NCI-H2081 treated with DMSO at 0.1 percent for 48 hours (cell line): ENCODE data around the gene NUP37.
A peak's percentile ranks its signal among the peaks of the same experiment; 100 is the strongest.
"Not testable (repeated sequence)": the region's sequence is repeated elsewhere in the genome, so short reads cannot be mapped to it uniquely, and the experiment has no call there.

Source experiments
- DNase-seq: peaks from one replicate; lab custom pipeline; 2025; lab: John Stamatoyannopoulos, UW

NUP37 gene

DNA sequence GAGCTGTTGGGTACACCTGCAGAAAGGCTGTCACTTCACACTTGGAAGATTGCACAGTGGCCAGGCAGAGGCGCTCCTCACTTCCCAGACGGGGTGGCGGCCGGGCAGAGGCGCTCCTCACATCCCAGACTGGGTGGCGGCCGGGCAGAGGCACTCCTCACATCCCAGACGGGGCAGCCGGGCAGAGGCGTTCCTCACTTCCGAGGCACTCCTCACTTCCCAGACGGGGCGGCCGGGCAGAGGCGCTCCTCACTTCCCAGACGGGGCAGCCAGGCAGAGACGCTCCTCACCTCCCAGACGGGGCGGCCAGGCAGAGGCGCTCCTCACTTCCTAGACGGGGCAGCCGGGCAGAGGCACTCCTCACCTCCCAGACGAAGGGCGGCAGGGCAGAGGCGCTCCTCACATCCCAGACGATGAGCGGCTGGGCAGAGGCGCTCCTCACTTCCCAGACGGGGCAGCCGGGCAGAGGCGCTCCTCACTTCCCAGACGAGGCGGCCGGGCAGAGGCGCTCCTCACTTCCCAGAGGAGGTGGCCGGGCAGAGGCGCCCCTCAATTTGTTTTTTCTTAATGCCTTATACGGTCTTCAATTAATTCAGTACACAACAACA is 30.6 kb downstream of the NUP37 start:
- not testable (repeated sequence) for DNase-seq

DNA sequence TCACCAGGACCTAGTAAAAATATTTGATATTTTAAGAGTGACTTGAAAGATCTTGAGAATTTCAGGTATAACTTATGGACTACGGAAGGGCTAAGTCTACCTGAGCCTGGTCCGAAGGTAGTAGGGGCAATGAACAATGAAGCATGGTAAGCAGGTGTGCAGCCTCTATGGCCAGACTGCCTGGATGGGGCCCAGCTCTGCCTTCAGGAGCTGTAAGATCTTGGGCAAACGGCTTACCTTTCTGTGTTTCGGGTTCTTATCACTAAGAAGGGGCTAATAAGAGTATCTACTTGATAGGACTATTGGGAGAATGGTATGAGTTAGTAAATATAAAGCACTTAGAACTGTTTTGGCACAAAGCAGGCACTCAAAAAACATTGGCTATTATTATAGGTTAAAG is 39.1 kb downstream of the NUP37 start:
- DNase-seq: no peak

DNA sequence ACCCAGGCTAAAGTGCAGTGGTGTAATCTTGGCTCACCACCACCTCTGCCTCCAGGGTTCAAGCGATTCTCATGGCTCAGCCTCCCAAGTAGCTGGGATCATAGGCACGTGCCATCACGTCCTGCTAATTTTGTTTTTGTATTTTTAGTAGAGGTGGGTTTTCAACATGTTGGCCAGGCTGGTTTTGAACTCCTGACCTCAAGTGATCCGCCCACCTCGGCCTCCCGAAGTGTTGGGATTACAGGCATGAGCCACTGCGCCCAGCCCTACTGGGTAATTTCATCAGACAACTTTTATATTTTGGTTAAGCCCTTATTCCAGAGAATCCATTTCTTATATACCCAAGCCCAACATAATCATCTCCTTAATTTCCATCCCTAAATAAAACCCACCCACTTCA is 47.8 kb downstream of the NUP37 start:
- not testable (repeated sequence) for DNase-seq

DNA sequence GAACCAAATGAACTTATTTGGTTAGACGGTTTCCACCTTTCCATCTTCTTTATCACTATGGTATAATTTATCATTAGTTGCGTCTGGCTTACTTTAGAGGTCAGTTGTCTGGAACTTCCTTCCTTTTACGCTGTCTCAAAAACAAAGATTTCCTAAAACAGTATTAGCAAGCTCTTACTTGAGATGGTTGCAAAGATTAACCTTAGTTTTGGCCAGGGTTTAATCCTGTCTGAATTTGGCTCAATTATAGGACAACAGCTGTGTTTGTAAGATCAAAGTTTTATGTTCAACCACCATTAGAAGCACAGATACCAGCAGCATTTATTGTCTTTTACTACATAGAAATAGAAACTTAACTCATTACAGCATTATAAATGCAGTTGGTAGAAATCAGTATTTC is 50.2 kb downstream of the NUP37 start:
- DNase-seq: no peak

DNA sequence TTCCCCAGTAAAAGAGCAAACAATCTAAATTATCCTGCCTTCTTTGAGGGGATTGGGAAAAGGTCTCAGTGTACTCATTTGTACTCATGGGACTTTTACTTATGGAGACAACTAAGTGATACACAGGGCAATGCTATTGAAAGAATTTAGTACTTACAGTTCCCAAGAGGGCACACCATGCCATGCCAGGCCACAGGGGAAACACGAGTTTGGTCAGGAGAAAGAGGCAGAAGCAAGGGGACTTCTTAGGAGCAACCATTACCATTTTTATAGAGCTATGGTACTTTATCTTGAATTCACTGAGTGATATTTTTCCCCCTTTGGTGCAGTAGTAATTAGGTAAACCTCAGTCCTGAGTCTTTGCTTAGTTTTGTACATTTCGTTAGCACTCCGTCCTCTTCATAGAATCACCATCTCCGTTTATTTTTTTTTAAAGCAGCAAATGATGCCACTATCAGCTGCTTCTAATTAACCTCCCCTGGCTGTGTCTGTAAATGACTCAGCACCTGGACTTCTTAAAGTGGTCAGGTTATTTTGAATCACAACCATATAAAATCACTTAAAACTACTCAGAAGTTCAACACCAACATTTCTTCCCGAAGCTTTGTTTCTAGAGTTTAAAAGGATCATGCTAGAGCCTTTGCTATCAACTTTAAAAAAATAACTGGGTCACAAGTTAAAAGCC is 52.2 kb downstream of the NUP37 start:
- no peak for DNase-seq

DNA sequence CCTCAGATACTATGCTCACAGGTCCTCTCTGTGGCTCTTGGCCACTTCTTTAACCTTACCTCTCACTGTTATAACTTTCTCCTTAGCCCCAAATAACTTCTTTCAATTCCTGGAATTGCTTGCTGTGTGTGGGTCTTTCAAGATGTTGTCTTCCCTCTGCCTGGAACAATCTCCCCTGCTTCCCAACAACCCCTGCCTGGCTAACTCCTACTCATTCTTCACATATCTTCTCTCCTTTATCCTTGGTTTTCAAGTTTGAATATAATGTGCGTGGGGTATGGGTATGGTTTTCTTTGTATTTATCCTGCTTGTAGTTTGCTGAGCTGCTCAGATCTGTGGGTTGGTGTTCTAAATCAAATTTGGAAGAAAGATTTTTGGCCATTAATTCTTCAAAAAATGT is 55.4 kb downstream of the NUP37 start:
- no peak for DNase-seq

DNA sequence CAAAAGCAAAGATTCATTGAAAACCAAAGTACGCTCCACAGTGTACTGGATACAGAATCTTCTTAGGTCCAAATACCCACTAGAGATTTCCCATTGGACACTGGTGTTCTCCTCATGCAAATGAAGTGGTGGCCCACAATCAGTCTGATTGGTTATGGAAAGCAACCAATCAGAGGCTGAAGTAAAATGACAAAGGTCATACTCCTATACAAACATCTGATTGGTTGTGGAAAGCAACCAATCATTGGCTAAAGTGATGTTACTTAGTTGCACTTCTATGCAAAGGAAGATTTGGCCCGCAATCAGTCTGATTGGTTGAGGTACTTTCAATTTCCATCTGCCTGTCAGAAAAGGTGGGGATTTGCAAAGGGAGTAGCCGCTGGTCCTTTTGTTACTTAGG is 56.8 kb downstream of the NUP37 start:
- no peak for DNase-seq

DNA sequence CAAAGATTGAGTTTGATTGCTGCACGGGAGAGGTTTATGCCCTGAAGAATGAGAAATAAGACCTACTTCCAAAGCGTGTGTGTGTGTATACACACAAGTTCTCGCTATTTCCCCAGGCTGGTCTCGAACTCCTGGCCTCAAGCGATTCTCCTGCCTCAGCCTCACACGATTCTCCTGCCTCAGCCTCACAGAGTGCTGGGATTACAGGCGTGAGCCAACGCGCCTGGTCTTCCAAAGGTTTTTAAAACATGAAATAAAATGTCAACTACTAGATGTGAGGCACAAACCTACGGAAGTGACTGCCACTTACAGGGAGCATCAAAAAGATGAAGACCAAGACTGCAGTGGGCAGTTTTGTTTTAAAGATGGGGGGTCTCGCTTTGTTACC is 57.5 kb downstream of the NUP37 start:
- no peak for DNase-seq

DNA sequence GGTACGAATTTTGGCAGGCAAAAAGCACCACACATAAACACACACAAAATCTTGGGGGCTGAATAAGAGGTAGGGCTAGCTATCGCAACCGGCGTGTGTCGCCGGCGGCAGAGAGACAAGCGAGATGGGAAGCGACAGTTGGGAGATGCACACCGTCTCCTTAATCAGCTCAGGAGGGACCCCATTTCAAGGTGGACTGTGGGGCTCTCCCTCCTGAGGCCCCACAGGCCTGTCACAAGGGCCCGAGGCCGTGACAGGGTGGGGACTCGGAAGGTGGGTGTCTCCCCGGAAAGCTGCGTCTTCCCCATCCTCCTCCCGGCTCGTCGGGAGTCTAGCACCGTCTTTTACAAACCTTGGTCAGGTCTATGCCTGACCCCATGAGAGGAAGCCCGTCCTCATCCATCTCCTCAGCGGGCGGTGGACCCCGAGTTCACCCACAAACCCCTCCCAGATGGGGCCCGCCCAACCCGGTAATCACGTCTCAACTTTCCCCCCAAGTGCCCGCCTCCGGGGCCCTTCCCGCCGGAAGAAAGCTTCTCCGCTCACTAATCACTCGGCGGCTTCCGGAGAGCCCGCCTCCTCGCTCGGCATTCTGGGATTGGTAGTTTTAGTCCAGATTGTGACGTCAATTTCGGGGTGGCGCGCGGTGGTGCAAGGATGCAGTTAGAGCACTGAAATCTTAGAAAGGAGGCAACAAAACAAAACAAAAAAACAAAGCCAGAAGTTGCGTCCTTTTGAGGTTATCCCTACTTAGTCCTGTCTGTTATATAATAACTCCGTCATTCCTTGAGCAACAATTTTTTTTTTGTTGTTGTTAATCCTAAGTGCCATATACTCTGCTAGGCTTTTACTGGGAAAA is 58.1 kb downstream of the NUP37 start, which contains the start of gene WASHC3:
Gene WASHC3 (minus strand): TSS at position 432 of the 859 bp plus-strand sequence. CDS start 29 bp downstream, at position 403.
- peak; percentile 51 for DNase-seq

DNA sequence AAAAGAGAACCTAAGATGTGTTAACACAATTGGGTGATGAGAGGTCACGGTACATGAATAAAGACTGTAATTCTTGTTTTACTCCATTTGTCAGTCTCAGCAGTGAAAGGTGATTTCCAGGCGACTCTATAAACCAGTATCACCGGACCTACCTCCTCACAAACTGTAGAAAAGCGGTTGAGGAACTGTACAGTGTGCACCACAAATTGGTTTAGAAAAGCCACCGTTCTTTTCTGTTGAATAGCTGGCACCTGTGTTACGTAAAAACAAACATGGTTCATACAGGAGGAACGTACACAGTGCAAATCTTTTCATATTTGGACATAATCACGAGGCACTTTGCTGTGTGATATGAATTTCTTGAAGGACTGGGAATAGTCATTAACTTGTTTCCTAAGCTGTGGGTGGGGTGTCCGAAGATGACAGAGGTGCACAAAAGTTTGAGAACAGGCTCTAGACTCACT is 58.8 kb downstream of the NUP37 start:
- DNase-seq: no peak

DNA sequence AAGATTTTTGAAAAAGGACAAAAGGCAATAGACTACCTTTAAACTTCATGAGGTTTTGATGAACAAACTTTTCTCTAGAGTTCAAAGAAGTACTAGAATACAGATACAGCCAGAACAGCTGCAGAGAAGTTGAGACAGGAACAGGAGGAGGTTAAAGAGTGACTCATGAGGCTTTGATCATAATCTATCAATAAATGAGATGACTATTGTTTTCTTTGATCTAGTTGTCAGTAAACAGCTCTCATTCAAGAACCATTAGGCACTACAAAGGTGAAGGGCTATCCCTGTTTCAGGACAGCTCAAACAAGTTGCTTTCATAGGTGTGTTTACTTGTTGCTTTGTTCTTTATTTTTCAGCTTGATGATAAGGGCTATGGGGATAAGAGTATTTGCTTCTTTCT is 60.6 kb downstream of the NUP37 start:
- no peak for DNase-seq

DNA sequence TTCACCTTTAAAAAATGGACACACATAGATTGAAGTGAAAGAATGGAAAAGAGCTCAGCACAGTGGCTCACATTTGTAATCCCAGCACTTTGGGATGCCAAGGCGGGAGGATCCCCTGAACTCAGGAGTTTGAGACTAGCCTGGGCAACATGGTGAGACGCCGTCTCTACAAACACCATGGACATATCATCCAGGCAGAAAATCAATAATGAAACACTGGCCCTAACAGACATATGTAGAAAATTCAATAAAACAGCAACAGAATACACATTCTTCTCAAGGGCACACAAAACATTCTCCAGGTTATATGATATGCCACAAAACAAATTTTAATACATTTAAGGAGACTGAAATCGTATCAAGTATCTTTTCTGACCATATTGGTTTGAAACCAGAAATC is 65.6 kb downstream of the NUP37 start:
- DNase-seq: no peak

DNA sequence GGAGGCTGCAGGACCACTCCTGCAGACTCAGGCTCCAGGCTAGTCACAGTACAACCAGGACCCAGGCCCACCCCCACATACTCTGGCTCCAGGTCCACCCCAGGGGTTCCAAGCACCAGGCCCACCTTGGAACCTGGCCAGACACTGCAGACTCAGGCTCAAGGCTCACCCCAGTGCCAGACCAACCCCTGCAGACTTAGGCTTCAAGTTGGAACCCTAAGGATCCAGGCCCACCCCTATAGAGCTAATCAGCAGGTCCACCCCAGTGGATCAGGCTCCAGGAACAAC is 66.9 kb downstream of the NUP37 start:
- DNase-seq: no peak

DNA sequence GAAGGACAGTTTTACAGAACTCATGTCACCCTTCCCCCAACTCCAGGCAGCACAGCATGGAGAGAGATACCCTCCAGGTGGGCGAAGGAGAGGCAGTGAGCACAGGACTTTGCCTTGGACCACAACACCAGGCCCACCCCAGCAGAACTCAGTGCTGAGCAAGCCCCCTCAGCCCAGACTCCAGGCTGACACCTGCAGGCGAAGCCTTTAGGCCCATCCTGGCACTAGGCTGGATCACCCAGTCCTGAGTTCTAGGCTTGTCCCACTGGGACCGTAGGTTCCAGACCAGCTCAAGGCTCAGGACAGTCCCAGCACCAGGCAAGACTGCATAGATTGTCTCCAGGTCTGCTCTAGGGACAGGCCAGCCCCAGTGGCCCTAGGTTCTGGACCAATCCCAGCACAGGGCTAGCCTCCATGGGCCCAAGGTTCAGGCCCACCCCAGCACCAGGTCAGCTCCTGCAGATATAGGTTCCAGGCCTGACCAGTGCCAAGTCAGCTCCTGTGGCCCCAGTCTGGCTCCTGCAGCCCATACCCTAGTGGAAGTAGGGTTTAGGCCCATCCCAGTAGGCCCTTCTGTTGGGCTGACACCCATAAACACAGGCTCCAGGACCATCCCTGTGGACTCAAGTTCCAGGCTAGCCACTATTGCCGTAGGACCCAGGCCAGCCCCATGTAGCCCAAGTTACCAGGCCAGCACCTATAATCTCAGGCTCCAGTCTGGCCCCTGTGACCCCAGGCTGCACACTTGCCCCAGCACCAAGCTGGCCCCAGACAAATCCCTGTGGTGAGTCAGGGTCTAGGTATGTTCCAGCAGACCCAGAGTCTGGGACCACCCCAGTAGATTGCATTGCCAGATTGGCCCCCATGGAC is 67.5 kb downstream of the NUP37 start:
- no peak for DNase-seq

DNA sequence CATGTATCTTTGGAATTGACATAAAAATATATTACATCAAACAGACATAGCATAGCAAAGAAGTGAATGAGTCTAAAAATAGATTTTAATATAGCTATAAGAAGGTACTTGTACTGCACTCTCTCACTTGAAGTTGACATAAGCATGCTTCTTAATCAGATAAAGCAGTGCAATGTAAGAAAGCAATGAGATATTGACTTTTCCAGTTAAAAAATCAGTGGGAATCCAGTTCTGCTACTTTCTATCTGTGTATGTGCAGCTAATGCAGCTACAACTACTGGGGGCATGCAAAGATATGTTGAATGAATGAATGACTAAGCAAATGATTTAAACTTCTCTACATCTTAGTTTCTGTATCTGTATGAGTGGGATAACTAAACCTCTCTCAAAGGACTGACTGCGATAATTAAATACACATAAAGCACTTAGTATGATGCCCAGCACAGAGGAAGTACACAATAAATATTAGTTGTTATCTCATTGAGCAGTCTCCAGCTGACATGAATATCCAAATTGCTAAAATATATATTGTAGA is 68.4 kb downstream of the NUP37 start:
- DNase-seq: no peak

DNA sequence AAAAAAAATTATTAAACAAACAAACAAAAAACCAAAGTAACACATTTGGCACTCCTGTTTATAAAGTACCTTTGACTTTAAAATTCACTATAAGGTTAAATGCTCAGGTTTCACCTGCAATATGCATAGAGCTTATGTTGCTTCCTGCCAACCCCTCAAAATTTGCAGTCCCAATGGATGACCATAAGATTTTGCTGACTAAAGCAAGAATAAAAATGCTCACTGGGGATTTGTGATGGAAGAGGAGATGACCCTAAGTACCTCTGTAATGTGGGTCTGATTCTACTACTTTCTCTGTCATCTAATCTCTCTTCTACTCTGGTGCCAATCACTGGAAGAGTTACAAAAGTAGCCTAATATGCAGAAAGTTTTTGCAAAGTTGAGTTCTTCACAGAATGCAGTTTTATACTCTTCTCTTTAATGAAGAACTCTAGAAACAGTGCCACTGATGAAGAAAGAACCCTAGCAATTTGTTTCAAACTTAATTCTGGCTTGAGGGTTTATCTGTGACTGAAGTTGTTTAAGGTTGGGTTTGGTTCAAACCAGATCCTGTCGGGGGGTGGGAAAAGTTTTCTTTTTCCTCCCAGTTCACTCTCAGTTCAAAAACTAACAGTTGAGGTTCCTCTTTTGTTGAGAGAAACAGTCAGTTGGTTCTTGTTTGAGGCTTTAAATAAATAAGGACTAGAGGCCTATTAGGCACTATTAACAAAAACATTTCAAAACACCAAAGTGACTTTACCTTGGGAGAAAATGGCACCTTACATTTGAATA is 69.1 kb downstream of the NUP37 start:
- no peak for DNase-seq

DNA sequence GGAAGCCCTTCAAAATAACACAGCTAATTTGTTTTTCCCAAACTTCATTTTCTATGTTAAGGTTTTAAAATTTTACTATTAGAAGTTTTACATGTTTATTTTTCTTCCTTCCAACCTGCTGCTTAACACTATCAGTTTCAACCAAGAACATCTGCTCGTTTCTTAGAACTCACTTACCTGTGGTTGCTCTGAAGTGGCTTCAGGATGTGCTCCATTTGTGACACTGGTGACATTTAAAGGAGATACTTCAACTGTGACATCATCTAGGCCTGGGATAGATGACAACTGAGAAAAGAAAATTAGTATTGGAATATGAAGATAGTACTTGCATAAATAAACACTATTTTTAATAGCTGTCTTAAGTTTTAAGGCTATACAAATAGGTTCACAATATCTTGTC is 76.0 kb downstream of the NUP37 start:
- no peak for DNase-seq

DNA sequence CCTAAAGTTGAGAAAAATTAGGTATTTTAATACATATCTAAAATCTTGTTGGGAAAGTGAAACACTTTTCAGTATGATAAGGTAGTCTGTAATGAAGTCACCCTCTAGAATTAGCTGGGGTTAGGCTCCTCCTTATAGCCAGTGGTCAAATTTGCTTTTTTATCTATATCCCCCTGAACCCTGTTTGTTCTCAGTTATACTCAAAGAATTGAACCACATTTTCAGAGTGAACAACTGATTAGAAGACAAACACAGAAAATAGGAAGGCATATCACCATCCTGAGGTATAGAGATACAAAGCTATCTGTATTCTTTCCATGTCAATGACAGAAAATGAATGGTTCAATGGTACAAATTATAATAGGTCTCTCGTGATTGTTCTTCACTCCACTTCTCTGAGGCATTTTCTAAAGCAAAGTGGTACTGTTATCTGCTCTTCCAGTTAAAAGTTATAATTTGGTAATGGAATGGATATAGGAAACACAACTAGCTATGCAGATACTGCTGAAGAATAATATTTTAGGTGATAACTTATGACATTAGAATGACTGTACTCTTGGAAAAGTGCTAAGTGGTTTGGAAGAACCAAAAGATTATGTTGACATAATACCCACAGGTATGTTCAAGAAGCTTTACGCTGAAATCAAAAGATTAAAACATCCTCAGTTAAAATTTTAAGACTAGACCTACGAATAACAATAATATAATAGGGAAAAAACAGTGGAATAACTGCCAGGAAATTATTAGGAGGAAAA is 85.7 kb downstream of the NUP37 start:
- no peak for DNase-seq

DNA sequence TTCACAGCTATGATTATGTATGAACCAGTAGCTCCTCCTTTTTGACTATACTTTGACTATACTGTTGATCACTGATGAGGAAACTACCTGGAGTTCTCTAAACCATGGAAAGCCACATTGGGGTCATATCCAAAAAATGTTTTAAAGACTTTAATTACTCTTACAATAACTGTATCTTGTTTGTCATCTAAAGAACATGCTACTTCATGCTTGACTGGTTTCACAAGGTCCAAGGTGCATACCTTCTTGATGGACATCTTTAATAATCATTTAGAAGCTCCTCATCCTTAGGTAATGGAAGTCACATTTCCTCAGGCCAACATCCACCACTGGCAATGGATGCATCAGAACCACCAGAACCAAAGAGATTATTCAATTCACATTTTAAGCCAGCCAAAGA is 88.1 kb downstream of the NUP37 start:
- DNase-seq: no peak

DNA sequence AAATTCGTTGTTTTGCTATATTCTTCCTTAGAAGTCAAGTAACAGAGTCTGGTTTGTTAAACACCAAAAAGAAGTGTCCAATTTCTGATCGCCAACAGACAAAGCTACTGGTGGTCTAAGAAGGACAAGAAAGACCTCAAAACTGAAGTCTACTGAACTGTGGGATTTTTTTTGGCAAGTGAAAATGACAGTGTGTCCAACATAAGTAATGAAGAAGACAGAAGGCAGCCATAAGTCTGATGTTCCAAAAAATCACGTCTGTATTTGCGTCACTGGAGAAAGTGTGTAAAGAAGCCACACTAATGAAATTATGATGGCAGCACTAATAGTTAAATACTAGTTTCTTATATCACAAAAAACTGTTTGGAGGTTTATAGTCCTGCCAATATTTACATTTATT is 90.8 kb downstream of the NUP37 start:
- DNase-seq: no peak
